Activated T-cell treated with anti-CD3 and anti-CD28 coated beads for 48 hours (primary cell): Measurements from ENCODE around the gene FURIN.
"Not testable (repeated sequence)": the region's sequence is repeated elsewhere in the genome, so short reads cannot be mapped to it uniquely, and the experiment has no call there.

ENCODE experiments used
- DNase-seq: peaks from one replicate; pipeline ENCODE4 v3.0.0-alpha.2; 2020; ENCODE audit warnings: low read depth

Gene FURIN

GRCh38 chr15:90915808-90916440, 47.5 kb downstream of the FURIN start:
- DNase-seq: no peak

- no peak for DNase-seq
Observed at GRCh38 chr15:90916461-90916860, 48.1 kb downstream of the FURIN start.

GRCh38 chr15:90917569-90917968, 49.2 kb downstream of the FURIN start:
- no peak for DNase-seq

- DNase-seq: no peak
Observed at GRCh38 chr15:90918034-90918788, 49.8 kb downstream of the FURIN start.

- no peak for DNase-seq
Observed at GRCh38 chr15:90918835-90919234, 50.4 kb downstream of the FURIN start.

- no peak for DNase-seq
Observed at GRCh38 chr15:90921887-90922286, 53.5 kb downstream of the FURIN start.

GRCh38 chr15:90922712-90923322, 54.4 kb downstream of the FURIN start:
- not testable (repeated sequence) for DNase-seq

GRCh38 chr15:90924375-90924774, 56.0 kb downstream of the FURIN start:
- DNase-seq: no peak

GRCh38 chr15:90926766-90927165, 58.4 kb downstream of the FURIN start:
- not testable (repeated sequence) for DNase-seq

- DNase-seq: not testable (repeated sequence)
Observed at GRCh38 chr15:90928106-90928505, 59.7 kb downstream of the FURIN start.

GRCh38 chr15:90929246-90930019, 61.0 kb downstream of the FURIN start:
- no peak for DNase-seq

- no peak for DNase-seq
Observed at GRCh38 chr15:90930861-90931574, 62.6 kb downstream of the FURIN start.

- DNase-seq: no peak
Observed at GRCh38 chr15:90931575-90931827, 63.1 kb downstream of the FURIN start.

- DNase-seq: peak; percentile 91
Observed at GRCh38 chr15:90931828-90932659, 63.7 kb downstream of the FURIN start, which contains the start of gene HDDC3. Gene HDDC3 (minus strand): TSS chr15:90932549. CDS start chr15:90932540, 9 bp downstream.

GRCh38 chr15:90932660-90932991, 64.2 kb downstream of the FURIN start:
- DNase-seq: no peak
